GM10847 (cell line): Measurements from ENCODE around the gene NAV1.

ENCODE experiments used
- POLR2A ChIP-seq: IDR thresholded peaks from 2 replicates; pipeline ENCODE4 v1.6.1; 2011; ENCODE audit not compliant: insufficient read length; ENCODE audit errors: extremely low read depth

Gene NAV1

GRCh38 chr1:201531551-201532425 is 7.1 kb upstream of the NAV1 start:
- no peak for TF ChIP-seq POLR2A

GRCh38 chr1:201533836-201534235 is 5.1 kb upstream of the NAV1 start:
- TF ChIP-seq POLR2A, result no peak

DNA sequence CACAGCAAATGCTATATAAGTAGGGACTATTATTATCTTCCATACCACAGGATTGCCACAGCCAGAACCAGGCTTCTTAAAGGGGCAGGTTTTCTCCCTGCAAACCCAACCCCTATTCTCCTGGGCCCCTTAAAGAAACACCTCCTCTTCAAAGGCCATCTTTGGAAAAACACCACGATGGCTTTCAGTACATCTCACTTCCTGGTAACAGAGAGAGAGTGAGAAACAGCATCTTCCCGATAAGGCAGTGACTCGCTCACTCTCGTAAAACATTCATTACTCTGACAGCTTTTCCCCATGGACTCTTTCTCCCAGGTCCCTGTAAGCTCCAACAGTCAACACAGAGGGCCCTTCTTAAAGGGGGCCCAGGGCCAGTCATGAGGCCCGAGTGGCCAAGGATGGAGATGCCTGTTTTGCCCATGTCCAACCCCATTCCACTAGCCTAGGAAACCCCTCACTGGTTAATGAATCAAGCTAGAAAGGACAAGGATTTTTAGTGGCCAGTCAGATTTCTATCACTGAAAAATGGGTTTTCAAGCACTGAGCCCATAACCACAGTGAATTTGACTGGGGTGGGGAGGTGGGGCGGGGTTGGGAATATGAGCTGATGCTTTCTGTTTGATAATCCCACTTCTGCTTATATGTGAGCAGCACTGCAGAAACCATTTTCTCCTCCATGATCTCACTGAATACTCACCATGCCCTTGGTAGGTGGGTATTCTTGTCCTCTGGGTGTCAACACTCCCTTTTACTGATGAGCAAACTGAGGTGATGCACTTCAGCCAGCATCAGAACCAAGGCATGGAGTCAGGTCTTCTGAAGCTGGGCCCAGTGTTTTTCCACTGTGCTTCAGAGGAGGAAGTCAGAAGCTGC is 3.6 kb upstream of the NAV1 start:
- no peak for TF ChIP-seq POLR2A

- no peak for TF ChIP-seq POLR2A
Observed at GRCh38 chr1:201535919-201536245, 3.0 kb upstream of the NAV1 start.

DNA sequence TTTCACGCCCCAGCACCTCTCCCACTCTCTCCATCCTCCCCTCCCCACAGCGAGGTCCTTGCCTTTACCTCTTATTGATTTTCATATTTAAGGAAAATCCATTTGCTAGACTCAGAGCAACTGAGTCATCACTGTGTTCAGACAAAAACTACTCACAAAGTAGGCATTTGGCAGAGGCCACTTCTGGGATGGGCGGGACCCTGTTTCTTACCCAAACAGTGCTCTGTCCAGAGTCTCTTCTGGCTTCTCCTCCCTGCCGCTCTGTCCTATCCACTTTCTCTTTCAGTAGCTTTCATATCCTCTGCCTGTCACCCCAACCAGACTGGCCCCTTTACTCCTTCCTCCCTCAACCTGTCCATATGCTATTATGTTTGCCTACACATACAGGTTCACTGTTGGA is 2.4 kb upstream of the NAV1 start:
- no peak for TF ChIP-seq POLR2A

DNA sequence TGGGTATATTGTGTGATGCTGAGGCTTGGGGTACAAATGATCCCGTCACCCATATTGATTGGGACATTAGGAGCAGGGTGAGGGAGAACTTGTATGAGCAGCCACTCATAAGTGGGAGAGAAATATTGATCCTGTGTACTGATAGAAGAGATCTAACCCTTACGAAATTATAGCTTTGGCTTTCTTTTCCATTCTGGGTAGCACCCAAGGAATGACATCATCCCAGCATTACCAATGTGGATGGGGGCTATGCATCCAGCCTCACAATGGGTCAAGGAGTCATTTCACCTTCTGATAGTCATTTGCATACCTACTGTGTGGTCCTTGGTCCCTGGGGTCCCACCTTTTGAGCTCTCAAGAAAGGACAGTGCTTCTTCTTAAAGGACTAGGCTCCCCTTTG is 1.9 kb upstream of the NAV1 start:
- TF ChIP-seq POLR2A, result no peak

DNA sequence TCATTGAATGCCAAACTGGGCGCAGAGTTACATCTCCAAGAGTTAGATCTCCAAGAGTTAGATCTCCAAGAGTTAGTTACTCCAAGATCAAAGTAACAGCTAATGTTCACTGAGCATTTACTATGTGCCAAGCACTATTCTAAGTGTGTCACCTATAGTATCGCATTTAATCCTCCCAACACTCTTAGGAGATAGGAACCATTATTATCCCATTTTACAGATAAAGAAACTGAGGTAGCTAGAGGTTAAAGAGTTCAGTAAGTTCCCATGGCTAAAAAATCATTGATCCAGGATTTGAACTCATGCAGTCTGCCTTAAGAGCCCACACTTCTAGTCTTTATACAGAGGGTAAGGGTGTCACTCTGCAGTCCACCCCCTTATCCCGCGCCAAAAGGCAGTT is 1.5 kb upstream of the NAV1 start:
- no peak for TF ChIP-seq POLR2A

DNA sequence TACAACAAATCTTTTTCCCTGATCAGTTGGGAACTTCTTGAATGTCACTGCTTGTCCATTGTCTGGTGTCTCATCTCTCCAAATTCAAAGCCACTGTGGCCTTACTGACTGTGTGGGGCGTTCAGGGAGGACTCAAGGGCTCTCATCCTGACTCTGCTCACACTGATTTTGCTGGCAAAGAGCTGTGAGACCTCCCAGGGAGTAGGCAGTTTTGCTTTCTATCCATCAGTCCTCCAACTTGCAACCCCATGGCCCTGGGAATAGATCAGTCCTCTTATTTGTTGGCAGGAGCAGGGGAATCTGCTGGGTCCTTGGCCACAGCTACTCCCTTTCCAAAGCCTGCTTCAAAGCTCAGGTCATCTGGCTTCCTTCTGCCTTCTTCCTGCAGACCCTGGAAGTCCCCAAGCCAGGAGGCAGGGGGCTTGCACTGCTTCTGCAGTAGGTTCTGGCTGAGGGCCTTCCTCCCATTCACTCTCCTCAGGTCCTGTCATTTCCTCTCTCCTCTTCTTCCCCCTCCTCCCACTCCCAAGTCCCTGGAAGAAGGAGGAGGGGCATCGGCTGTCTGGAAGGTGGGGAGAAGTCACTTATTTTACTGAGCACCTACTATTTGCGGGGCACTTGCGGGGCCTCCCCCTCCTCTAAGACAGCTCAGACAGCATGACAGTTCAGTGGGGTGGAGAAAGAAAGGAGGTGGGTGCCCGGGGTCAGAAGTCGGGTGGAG is 876 bp upstream of the NAV1 start:
- no peak for TF ChIP-seq POLR2A

DNA sequence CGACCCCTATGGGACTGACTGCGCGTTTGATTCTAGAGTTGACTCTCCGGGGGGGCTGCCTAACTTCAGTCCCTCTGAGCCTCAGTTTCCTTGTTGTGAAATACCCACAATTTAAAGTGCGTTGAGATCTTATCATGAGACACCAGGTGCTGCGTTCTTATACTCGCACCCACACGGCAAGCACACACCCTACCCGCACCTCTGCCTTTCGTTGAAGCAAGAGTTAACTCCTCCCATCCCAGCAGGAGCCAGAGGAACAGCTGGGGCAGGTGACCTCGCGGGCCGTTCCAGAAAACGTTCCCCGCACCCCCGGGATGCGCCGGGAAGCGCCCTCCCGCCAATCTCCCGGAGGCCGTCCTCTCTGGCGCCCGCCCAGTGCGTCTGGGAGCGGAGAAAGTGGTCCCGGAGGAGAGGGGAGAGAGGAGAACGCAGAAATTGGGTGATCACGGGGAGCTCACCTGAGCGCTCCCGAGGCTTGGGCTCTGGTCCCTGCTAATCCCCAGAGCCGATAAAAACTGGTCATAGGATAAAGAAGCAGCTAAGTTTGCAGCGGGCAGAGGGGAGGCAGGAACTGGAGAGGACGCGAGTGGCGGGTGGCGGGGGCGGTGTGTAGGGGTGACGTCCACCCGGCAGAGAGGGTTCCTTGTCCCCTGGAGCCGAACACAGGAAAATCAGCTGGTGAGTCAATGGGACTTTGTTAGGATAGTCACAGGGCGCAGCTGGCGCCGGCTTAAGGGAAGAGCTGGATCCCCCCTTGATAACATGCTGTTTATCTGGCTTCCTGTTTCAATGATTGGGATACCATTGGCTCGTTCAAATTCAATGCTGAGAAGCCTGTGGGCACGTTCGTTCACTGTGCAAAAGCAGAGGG is 869 bp downstream of the NAV1 start:
- no peak for TF ChIP-seq POLR2A

GRCh38 chr1:201540846-201541735 is 2.2 kb downstream of the NAV1 start:
- no peak for TF ChIP-seq POLR2A

DNA sequence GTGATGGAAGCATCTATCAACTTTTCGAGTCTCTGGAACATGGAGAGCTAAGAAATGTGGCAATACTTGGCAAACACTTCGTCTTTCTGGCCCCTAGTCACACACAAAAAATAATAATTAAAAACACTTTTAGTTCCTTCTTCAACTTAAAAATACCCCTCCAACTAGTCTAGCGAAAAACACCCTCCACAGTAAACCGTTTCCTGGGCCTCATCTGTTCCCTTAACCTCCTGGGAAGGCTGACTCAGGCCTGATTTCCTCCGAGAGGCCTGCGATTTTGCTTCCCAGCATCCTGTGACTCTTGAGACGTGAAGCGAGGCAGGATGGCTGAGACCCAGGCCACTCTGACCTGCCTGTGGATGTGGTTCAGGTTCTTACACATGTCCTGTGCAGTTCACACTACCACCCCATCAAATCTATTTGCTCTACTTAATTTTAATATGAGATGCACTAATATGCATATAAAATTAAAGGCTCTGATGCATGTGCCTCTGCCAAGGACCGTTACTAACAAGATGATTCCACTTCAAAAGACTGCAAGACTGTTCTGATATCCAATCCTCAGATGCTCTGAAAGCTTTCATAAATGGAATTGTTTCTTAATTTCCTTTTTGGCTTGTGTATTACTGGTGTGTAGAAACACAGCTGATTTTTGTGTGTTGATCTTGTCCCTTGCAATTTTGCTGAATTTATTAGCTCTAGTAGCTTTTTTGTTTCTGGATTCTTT is 3.5 kb downstream of the NAV1 start:
- TF ChIP-seq POLR2A, result no peak

GRCh38 chr1:201543871-201544642 is 5.1 kb downstream of the NAV1 start:
- no peak for TF ChIP-seq POLR2A
